NOMO-1 treated with DMSO at 0.1 percent for 48 hours (cell line): ENCODE measurements around the gene INCENP.

Experiments used
- DNase-seq: peaks from one replicate; lab custom pipeline; 2025; ENCODE audit not compliant: unreplicated experiment; lab: John Stamatoyannopoulos, UW

The INCENP gene

GRCh38 chr11:62140304-62141110 lies 16.7 kb downstream of the INCENP start:
- DNase-seq = no peak

- no peak for DNase-seq
Observed at GRCh38 chr11:62141111-62142042, 17.6 kb downstream of the INCENP start.

- no peak for DNase-seq
Observed at GRCh38 chr11:62142043-62142375, 18.2 kb downstream of the INCENP start.

GRCh38 chr11:62142921-62143320 lies 19.1 kb downstream of the INCENP start:
- no peak for DNase-seq

GRCh38 chr11:62143727-62144126 lies 19.9 kb downstream of the INCENP start:
- no peak for DNase-seq

GRCh38 chr11:62144641-62145255 lies 20.9 kb downstream of the INCENP start:
- no peak for DNase-seq

- DNase-seq = no peak
Observed at GRCh38 chr11:62145261-62145871, 21.6 kb downstream of the INCENP start.

GRCh38 chr11:62146476-62147200 lies 22.8 kb downstream of the INCENP start:
- DNase-seq = no peak

GRCh38 chr11:62147545-62147944 lies 23.7 kb downstream of the INCENP start:
- DNase-seq = no peak

- no peak for DNase-seq
Observed at GRCh38 chr11:62148271-62148980, 24.6 kb downstream of the INCENP start.

- no peak for DNase-seq
Observed at GRCh38 chr11:62149986-62150886, 26.4 kb downstream of the INCENP start.

- no peak for DNase-seq
Observed at GRCh38 chr11:62150887-62151736, 27.3 kb downstream of the INCENP start.

GRCh38 chr11:62151737-62152102 lies 27.9 kb downstream of the INCENP start:
- no peak for DNase-seq

- DNase-seq = no peak
Observed at GRCh38 chr11:62152245-62153086, 28.7 kb downstream of the INCENP start.

GRCh38 chr11:62153087-62153395 lies 29.2 kb downstream of the INCENP start:
- no peak for DNase-seq

- DNase-seq = no peak
Observed at GRCh38 chr11:62153617-62154016, 29.8 kb downstream of the INCENP start.

GRCh38 chr11:62157603-62158002 lies 33.8 kb downstream of the INCENP start:
- DNase-seq = no peak
